HepG2 (cell line): ENCODE results near the gene PRKAR1B. TPM values are rescaled to one million over a fixed set of nuclear protein-coding genes. Genes with fewer than 3 reads are reported as not detected.

Source experiments
- ATAC-seq: fragments of 200-7000 bp; cut with Tn5 transposase; 3 replicates; pipeline ENCODE4 v1.9.1; 2020; ENCODE audit warnings: mild to moderate bottlenecking, moderate library complexity
- BruUV-seq: library from RNA; stranded (reverse); fragments of 400-500 nt; replicated peaks from 2 replicates; lab custom pipeline; 2021; lab: Mats Ljungman, UMichigan
- CTCF ChIA-PET: fragments of 300-600 bp; formaldehyde crosslinking; extraction: SDS; loops from one replicate; lab custom pipeline; 2021; ENCODE audit warnings: low total read pairs, inconsistent platforms, low intra/inter-chr PET ratio; lab: Yijun Ruan, JAX
- POLR2A ChIA-PET: fragments of 350-600 bp; sonication (Branson Sonifier 250); formaldehyde crosslinking; loops from one replicate; lab custom pipeline; 2020; ENCODE audit warnings: antibody characterized with exemption, inconsistent platforms; lab: Yijun Ruan, JAX
- DNase-seq: peaks from one replicate; pipeline ENCODE4 v3.0.0-alpha.2; 2015; ENCODE audit warnings: low spot score
- FAIRE-seq: peaks from 3 replicates; lab custom pipeline; 2011; peaks lifted over from hg19 to GRCh38; lab: Jason Lieb, UNC
- H2AFZ ChIP-seq: one replicate; pipeline ENCODE4 v1.6.1; 2011; ENCODE audit warnings: low read length, inconsistent platforms
- H3K27ac ChIP-seq: fragments of 300-600 bp; 3 replicates; pipeline ENCODE4 v1.8.0; 2011; ENCODE audit warnings: mixed run types, mild to moderate bottlenecking, mixed read lengths, low read length, inconsistent platforms; ENCODE audit not compliant: insufficient read depth; ENCODE audit errors: extremely low read length
- H3K27me3 ChIP-seq, 2 experiments: fragments of 200-600 bp in 1 of 2; 2 replicates in 1 of 2; 3 replicates in 1 of 2; pipeline versions ENCODE4 v1.6.0 to v1.8.0; 2011; ENCODE audit warnings: low read length in 2 of 2, mild to moderate bottlenecking in 2 of 2, moderate library complexity in 2 of 2, inconsistent platforms in 1 of 2; ENCODE audit not compliant: insufficient read depth in 2 of 2, control insufficient read depth in 1 of 2
- H3K36me3 ChIP-seq, 2 experiments: fragments of 200-600 bp in 1 of 2; replicated peaks in 1 of 2; 2 replicates in 1 of 2; 3 replicates in 1 of 2; pipeline versions ENCODE4 v1.5.1 to v1.8.0; 2011; ENCODE audit warnings: low read length in 2 of 2, inconsistent platforms in 1 of 2; ENCODE audit not compliant: insufficient read depth in 2 of 2, control insufficient read depth in 1 of 2
- H3K4me1 ChIP-seq: 2 replicates; pipeline ENCODE4 v1.5.1; 2012; ENCODE audit warnings: low read length, inconsistent platforms; ENCODE audit not compliant: insufficient read depth
- H3K4me2 ChIP-seq: 2 replicates; pipeline ENCODE4 v1.6.0; 2011; ENCODE audit warnings: low read depth, low read length, inconsistent platforms
- H3K4me3 ChIP-seq, 3 experiments: fragments of 200-600 bp in 1 of 3; sonication (generic), shearing (Covaris generic) in 1 of 3; replicated peaks in 1 of 3; 2 replicates each; pipeline ENCODE4 v1.5.1; 2011 to 2016; ENCODE audit warnings: low read length in 3 of 3, inconsistent platforms in 2 of 3, low read depth in 2 of 3, mild to moderate bottlenecking in 2 of 3, control low read depth in 1 of 3, mixed read lengths in 1 of 3; ENCODE audit not compliant: insufficient read depth in 1 of 3
- H3K79me2 ChIP-seq: one replicate; pipeline ENCODE4 v1.6.1; 2011; ENCODE audit warnings: low read length, inconsistent platforms; ENCODE audit not compliant: insufficient read depth
- H3K9ac ChIP-seq: 2 replicates; pipeline ENCODE4 v1.6.0; 2011; ENCODE audit warnings: mild to moderate bottlenecking, low read depth, low read length, inconsistent platforms; ENCODE audit not compliant: insufficient read depth
- H3K9me3 ChIP-seq: 2 replicates; pipeline ENCODE4 v1.5.1; 2012; ENCODE audit warnings: mild to moderate bottlenecking, low read length
- H4K20me1 ChIP-seq: 2 replicates; pipeline ENCODE4 v1.6.0; 2011; ENCODE audit warnings: inconsistent platforms, mild to moderate bottlenecking, low read length, moderate library complexity; ENCODE audit not compliant: insufficient read depth
- AGO1 ChIP-seq: fragments of 200-400 bp; formaldehyde crosslinking; IDR thresholded peaks from 2 replicates; pipeline ENCODE4 v1.6.1; 2017; ENCODE audit warnings: mild to moderate bottlenecking, low read depth, low read length, moderate library complexity; ENCODE audit not compliant: poor library complexity, severe bottlenecking
- CHD4 ChIP-seq: fragments of 200-600 bp; sonication (generic); IDR thresholded peaks from 2 replicates; pipeline ENCODE4 v1.7.0; 2017; ENCODE audit warnings: mild to moderate bottlenecking, low read length, borderline replicate concordance
- CREM ChIP-seq, 2 experiments: sonication (generic) in 1 of 2; formaldehyde crosslinking in 1 of 2; IDR thresholded peaks; 2 replicates each; pipeline versions ENCODE4 v1.4.0 to v1.6.1; 2016 to 2020; ENCODE audit warnings: antibody characterized with exemption in 1 of 2, mild to moderate bottlenecking in 1 of 2, missing genetic modification reagents in 1 of 2
- E2F5 ChIP-seq: sonication (generic); formaldehyde crosslinking; conservative IDR thresholded peaks from 2 replicates; pipeline ENCODE4 v1.4.0; 2020; ENCODE audit warnings: missing genetic modification reagents
- ETV5 ChIP-seq: IDR thresholded peaks from 2 replicates; pipeline ENCODE4 v1.6.1; 2018; ENCODE audit warnings: missing biosample characterization, missing genetic modification reagents, inconsistent platforms, borderline replicate concordance
- ETV6 ChIP-seq: sonication (generic); formaldehyde crosslinking; conservative IDR thresholded peaks from 2 replicates; pipeline ENCODE4 v1.4.0; 2020; ENCODE audit warnings: missing genetic modification reagents
- MBD4 ChIP-seq: IDR thresholded peaks from 2 replicates; pipeline ENCODE4 v1.6.1; 2012; ENCODE audit warnings: low read length, inconsistent platforms, borderline replicate concordance
- MTF2 ChIP-seq: sonication (generic); formaldehyde crosslinking; IDR thresholded peaks from 2 replicates; pipeline ENCODE4 v1.5.0; 2020; ENCODE audit warnings: missing genetic modification reagents, borderline replicate concordance
- POLR2G ChIP-seq: fragments of 200-400 bp; formaldehyde crosslinking; IDR thresholded peaks from 2 replicates; pipeline ENCODE4 v1.6.1; 2018; ENCODE audit warnings: mild to moderate bottlenecking, low read depth, low read length, moderate library complexity
- RFXAP ChIP-seq: sonication (generic); formaldehyde crosslinking; IDR thresholded peaks from 2 replicates; pipeline ENCODE4 v1.4.0; 2020; ENCODE audit warnings: missing genetic modification reagents, borderline replicate concordance
- SPEN ChIP-seq: sonication (generic); formaldehyde crosslinking; IDR thresholded peaks from 2 replicates; pipeline ENCODE4 v1.5.1; 2020; ENCODE audit warnings: low read depth, mild to moderate bottlenecking, missing genetic modification reagents
- STAT6 ChIP-seq: sonication (generic); formaldehyde crosslinking; IDR thresholded peaks from 2 replicates; pipeline ENCODE4 v1.4.0; 2020; ENCODE audit warnings: missing genetic modification reagents, mild to moderate bottlenecking, borderline replicate concordance
- ZNF354B ChIP-seq: sonication (generic); formaldehyde crosslinking; IDR thresholded peaks from 2 replicates; pipeline ENCODE4 v1.8.0; 2022; ENCODE audit warnings: mild to moderate bottlenecking, missing genetic modification reagents
- ZNF430 ChIP-seq: sonication (generic); formaldehyde crosslinking; IDR thresholded peaks from 2 replicates; pipeline ENCODE4 v1.9.0; 2021; ENCODE audit warnings: mild to moderate bottlenecking, missing genetic modification reagents
- ZNF446 ChIP-seq: sonication (generic); formaldehyde crosslinking; IDR thresholded peaks from 2 replicates; pipeline ENCODE4 v1.5.0; 2020; ENCODE audit warnings: mild to moderate bottlenecking, missing genetic modification reagents
- ZNF672 ChIP-seq: sonication (generic); formaldehyde crosslinking; IDR thresholded peaks from 2 replicates; pipeline ENCODE4 v1.8.1; 2022; ENCODE audit warnings: missing genetic modification reagents
- WGBS: methylation state at CpG from one replicate; pipeline ENCODE4 v1.1.6; 2017; ENCODE audit warnings: low lambda C conversion rate; 5-methylcytosine and 5-hydroxymethylcytosine counted together
- in situ Hi-C: cut with HindIII; loops from 2 replicates; pipeline ENCODE4 v1.10.0; 2017; ENCODE audit warnings: low pct_unique_long_range_greater_than_20kb; ENCODE audit not compliant: extremely low pct_ligation_motif_present
- intact Hi-C: fragments of 100-400 bp; cut with micrococcal nuclease; formaldehyde crosslinking; loops from one replicate; pipeline ENCODE4 v1.10.0; 2022; ENCODE audit not compliant: unreplicated experiment
- polyA plus RNA-seq, 8 experiments: library from polyadenylated mRNA; depleted of rRNA in 3 of 8; stranded (reverse) in 7 of 8; unstranded in 1 of 8; fragments of >200 nt; fragmentation: Illumina TruSeq in 4 of 8; extraction: Trizol in 4 of 8; gene quantifications; 2 replicates each; pipeline versions ENCODE4 v1.2.1 to v1.2.3, GENCODE V29; 2011 to 2016; ENCODE audit warnings: low read depth in 4 of 8, missing spikeins in 1 of 8, mixed read lengths in 1 of 8; ENCODE audit not compliant: insufficient read depth in 1 of 8
- total RNA-seq, 5 experiments: library from RNA; depleted of rRNA; stranded (reverse); fragments of >200 nt; fragmentation: Illumina TruSeq; extraction: Trizol; gene quantifications; 2 replicates each; pipeline ENCODE4 v1.2.3, GENCODE V29; 2016; ENCODE audit warnings: low read depth in 1 of 5
- TF ChIP-seq, protein P1 (sequence below): sonication (generic); formaldehyde crosslinking; conservative IDR thresholded peaks from 2 replicates; pipeline ENCODE4 v1.5.0; 2020; ENCODE audit warnings: missing genetic modification reagents
- TF ChIP-seq, protein P2 (sequence below): sonication (generic); formaldehyde crosslinking; IDR thresholded peaks from 2 replicates; pipeline ENCODE4 v1.5.0; 2020; ENCODE audit warnings: missing genetic modification reagents

PRKAR1B gene
- total and polyA plus RNA-seq, 2 of the 13 experiments (the other 11 are each of a cell fraction or from before 2014, with no cell fraction given) = 7.9 to 28.2 TPM

DNA sequence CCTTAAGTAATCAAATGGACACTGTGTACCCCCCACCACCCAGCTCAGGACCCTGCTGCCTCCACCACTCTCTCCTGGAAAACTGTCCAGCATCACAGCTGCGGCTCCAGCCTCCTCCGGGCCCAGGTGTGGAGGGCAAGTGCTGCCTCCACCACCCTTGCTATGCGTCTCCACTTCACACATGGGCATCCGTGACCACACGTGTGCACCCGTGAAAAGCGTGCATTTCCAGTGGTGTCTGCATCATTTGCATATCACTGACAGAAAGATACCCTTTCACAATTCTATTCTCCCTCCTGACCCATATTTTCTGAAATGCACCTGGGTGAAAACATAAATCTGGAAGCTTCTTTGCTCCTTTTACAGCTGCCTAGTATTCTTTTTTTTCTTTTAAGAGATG lies 117.7 kb downstream of the PRKAR1B start (continued):
- TF ChIP-seq MTF2 (CRISPR knock-in tag) (no peak), RFXAP (no peak)
- TF ChIP-seq, all 625 proteins: peak for 0

- intact Hi-C loops = no loop called here
- H3K9me3 ChIP-seq = no peaks in the 10 kb centered on the region
- peaks cover 0 to 5% of the 10 kb centered on the region in 2 experiments; a peak in 2 of 5 replicates for H3K36me3 ChIP-seq
- no peak for DNase-seq
- POLR2A ChIA-PET = no interaction called here
- no peaks in the 10 kb centered on the region for H3K79me2 ChIP-seq
- H3K9ac ChIP-seq = no peak overlapping the region
- H4K20me1 ChIP-seq = no peaks in the 10 kb centered on the region
- no peak for FAIRE-seq
- H3K4me2 ChIP-seq = no peak overlapping the region
- no peaks in the 10 kb centered on the region for H3K27me3 ChIP-seq
- peaks cover 29% of the 10 kb centered on the region for H3K4me1 ChIP-seq
- no peak overlapping the region for H2AFZ ChIP-seq
- in situ Hi-C loops = no loop called here
- no peak overlapping the region for H3K4me3 ChIP-seq
- no peak overlapping the region for H3K27ac ChIP-seq
- BruUV-seq = no TSS peak
- no peak for ATAC-seq
- CTCF ChIA-PET = no interaction called here
- WGBS = 93% methylated on average over 7 of the region's 8 CpGs
- TF ChIP-seq SPEN (CRISPR knock-in tag) = no peak
- TF ChIP-seq E2F5 (CRISPR knock-in tag) = no peak
- TF ChIP-seq ZNF430 (CRISPR knock-in tag) = no peak
- no peak for TF ChIP-seq STAT6
- no peak for TF ChIP-seq MBD4
- TF ChIP-seq AGO1 = no peak
- no peak for TF ChIP-seq CHD4
- TF ChIP-seq, protein P1, sequence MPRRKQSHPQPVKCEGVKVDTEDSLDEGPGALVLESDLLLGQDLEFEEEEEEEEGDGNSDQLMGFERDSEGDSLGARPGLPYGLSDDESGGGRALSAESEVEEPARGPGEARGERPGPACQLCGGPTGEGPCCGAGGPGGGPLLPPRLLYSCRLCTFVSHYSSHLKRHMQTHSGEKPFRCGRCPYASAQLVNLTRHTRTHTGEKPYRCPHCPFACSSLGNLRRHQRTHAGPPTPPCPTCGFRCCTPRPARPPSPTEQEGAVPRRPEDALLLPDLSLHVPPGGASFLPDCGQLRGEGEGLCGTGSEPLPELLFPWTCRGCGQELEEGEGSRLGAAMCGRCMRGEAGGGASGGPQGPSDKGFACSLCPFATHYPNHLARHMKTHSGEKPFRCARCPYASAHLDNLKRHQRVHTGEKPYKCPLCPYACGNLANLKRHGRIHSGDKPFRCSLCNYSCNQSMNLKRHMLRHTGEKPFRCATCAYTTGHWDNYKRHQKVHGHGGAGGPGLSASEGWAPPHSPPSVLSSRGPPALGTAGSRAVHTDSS (CRISPR knock-in tag) = no peak
- TF ChIP-seq ZNF446 = no peak
- TF ChIP-seq ETV5 (CRISPR knock-in tag) = no peak
- TF ChIP-seq, protein P2, sequence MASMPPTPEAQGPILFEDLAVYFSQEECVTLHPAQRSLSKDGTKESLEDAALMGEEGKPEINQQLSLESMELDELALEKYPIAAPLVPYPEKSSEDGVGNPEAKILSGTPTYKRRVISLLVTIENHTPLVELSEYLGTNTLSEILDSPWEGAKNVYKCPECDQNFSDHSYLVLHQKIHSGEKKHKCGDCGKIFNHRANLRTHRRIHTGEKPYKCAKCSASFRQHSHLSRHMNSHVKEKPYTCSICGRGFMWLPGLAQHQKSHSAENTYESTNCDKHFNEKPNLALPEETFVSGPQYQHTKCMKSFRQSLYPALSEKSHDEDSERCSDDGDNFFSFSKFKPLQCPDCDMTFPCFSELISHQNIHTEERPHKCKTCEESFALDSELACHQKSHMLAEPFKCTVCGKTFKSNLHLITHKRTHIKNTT = no peak
- TF ChIP-seq ETV6 (CRISPR knock-in tag) = no peak
- no peak for TF ChIP-seq ZNF354B
- no peak for TF ChIP-seq POLR2G
- TF ChIP-seq ZNF672 = no peak
- TF ChIP-seq CREM (IDR thresholded peaks at IDR 0.05) = no peak
- no peak for TF ChIP-seq CREM (CRISPR knock-in tag; IDR thresholded peaks at IDR 0.05)
These were observed 118.1 kb downstream of the PRKAR1B start for GRCh38 chr7:608954-609353.
